Panc1 (cell line): ENCODE data around the gene DHCR7.

Experiments used
- CTCF ChIP-seq: fragments of 450-650 bp; IDR thresholded peaks from 2 replicates; pipeline ENCODE4 v1.5.1; 2017; ENCODE audit warnings: mild to moderate bottlenecking
- POLR2AphosphoS5 ChIP-seq: IDR thresholded peaks from 2 replicates; pipeline ENCODE4 v1.6.1; 2012; ENCODE audit warnings: mild to moderate bottlenecking, low read depth, low read length, moderate library complexity
- REST ChIP-seq, 2 experiments: IDR thresholded peaks; 2 replicates each; pipeline ENCODE4 v1.6.1; 2011 to 2012; ENCODE audit warnings: low read depth in 2 of 2, control low read depth in 1 of 2, low read length in 1 of 2, mild to moderate bottlenecking in 1 of 2, moderate library complexity in 1 of 2; ENCODE audit not compliant: insufficient read depth in 1 of 2
- SIN3A ChIP-seq: IDR thresholded peaks from 2 replicates; pipeline ENCODE4 v1.6.1; 2012; ENCODE audit warnings: low read depth, mild to moderate bottlenecking, low read length, moderate library complexity, borderline replicate concordance; ENCODE audit not compliant: insufficient read depth
- TCF7L2 ChIP-seq: IDR thresholded peaks from 2 replicates; pipeline ENCODE4 v1.6.1; 2011; ENCODE audit warnings: mild to moderate bottlenecking, low read depth, low read length, inconsistent platforms

DNA sequence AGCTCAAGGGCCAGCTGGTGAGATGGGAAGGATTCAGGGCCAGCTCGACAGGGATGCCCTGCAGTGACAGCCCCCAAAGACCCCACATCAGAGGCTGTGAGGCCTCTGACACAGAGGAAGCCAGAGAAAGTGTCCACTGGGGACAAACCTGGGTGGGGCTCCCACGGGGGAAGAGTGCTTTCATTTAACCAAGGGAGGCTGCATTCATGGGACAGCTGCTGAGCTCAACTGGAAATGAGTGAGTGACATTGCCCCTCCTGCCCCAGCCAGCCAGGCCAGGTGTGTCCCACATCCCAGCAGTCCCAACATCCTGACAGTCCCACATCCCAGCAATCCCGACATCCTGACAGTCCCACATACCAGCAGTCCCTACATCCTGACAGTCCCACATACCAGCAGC, 61.0 kb downstream of the DHCR7 start:
- TF ChIP-seq CTCF (no peak), POLR2AphosphoS5 (no peak), REST (IDR thresholded peaks at IDR 0.05; ENCODE audit: insufficient read depth in 1 of 2, low read depth in 2 of 2, low read length in 1 of 2) (no peak), TCF7L2 (no peak), SIN3A (no peak)
